ENCODE data around the gene NABP1.
"Not testable (repeated sequence)": the region's sequence is repeated elsewhere in the genome, so short reads cannot be mapped to it uniquely, and the experiment has no call there.

NABP1 gene

GRCh38 chr2:191641609-191642008 lies 36.3 kb upstream of the NABP1 start:
- no peak for TF ChIP-seq CTCF (IDR thresholded peaks at IDR 0.05; ENCODE audit: low read length, missing control alignments)
- DNase-seq (ENCODE audit: low read depth), result no peak
- H3K4me3 ChIP-seq (replicated peaks; ENCODE audit: low read depth, low read length), result no peak overlapping the region

- no peak overlapping the region for H3K4me3 ChIP-seq (replicated peaks; ENCODE audit: low read depth, low read length)
- no peak for DNase-seq (ENCODE audit: low read depth)
- no peak for TF ChIP-seq CTCF (IDR thresholded peaks at IDR 0.05; ENCODE audit: low read length, missing control alignments)
These were observed 35.4 kb upstream of the NABP1 start for GRCh38 chr2:191642541-191642940.

- H3K4me3 ChIP-seq (replicated peaks; ENCODE audit: low read depth, low read length), result no peak overlapping the region
- TF ChIP-seq CTCF (IDR thresholded peaks at IDR 0.05; ENCODE audit: low read length, missing control alignments), result no peak
- DNase-seq (ENCODE audit: low read depth), result no peak
These were observed 34.5 kb upstream of the NABP1 start for GRCh38 chr2:191643429-191643828.

GRCh38 chr2:191644613-191645012 lies 33.3 kb upstream of the NABP1 start:
- DNase-seq (ENCODE audit: low read depth); H3K4me3 ChIP-seq (replicated peaks; ENCODE audit: low read depth, low read length): not testable (repeated sequence)

GRCh38 chr2:191645032-191645431 lies 32.9 kb upstream of the NABP1 start:
- DNase-seq (ENCODE audit: low read depth), result no peak
- no peak for TF ChIP-seq CTCF (IDR thresholded peaks at IDR 0.05; ENCODE audit: low read length, missing control alignments)
- H3K4me3 ChIP-seq (replicated peaks; ENCODE audit: low read depth, low read length), result no peak overlapping the region

GRCh38 chr2:191645434-191646162 lies 32.3 kb upstream of the NABP1 start:
- no peak for DNase-seq (ENCODE audit: low read depth)
- no peak for TF ChIP-seq CTCF (IDR thresholded peaks at IDR 0.05; ENCODE audit: low read length, missing control alignments)

GRCh38 chr2:191646163-191646902 lies 31.6 kb upstream of the NABP1 start:
- no peak overlapping the region for H3K4me3 ChIP-seq (replicated peaks; ENCODE audit: low read depth, low read length)
- peak; percentile 70 for DNase-seq (ENCODE audit: low read depth)
- no peak for TF ChIP-seq CTCF (IDR thresholded peaks at IDR 0.05; ENCODE audit: low read length, missing control alignments)

More at GRCh38 chr2:191645434-191646162, 32.3 kb upstream of the NABP1 start:
- H3K4me3 ChIP-seq (replicated peaks; ENCODE audit: low read depth, low read length), result no peak overlapping the region

All from fibroblast of pulmonary artery (primary cell).